ENCODE data around the gene AVPI1.
"Not testable (repeated sequence)": the region's sequence is repeated elsewhere in the genome, so short reads cannot be mapped to it uniquely, and the experiment has no call there.

AVPI1 gene

GRCh38 chr10:97711640-97712572 lies 24.9 kb upstream of the AVPI1 start:
- no peak for DNase-seq (ENCODE audit: low read depth, low spot score)

DNA sequence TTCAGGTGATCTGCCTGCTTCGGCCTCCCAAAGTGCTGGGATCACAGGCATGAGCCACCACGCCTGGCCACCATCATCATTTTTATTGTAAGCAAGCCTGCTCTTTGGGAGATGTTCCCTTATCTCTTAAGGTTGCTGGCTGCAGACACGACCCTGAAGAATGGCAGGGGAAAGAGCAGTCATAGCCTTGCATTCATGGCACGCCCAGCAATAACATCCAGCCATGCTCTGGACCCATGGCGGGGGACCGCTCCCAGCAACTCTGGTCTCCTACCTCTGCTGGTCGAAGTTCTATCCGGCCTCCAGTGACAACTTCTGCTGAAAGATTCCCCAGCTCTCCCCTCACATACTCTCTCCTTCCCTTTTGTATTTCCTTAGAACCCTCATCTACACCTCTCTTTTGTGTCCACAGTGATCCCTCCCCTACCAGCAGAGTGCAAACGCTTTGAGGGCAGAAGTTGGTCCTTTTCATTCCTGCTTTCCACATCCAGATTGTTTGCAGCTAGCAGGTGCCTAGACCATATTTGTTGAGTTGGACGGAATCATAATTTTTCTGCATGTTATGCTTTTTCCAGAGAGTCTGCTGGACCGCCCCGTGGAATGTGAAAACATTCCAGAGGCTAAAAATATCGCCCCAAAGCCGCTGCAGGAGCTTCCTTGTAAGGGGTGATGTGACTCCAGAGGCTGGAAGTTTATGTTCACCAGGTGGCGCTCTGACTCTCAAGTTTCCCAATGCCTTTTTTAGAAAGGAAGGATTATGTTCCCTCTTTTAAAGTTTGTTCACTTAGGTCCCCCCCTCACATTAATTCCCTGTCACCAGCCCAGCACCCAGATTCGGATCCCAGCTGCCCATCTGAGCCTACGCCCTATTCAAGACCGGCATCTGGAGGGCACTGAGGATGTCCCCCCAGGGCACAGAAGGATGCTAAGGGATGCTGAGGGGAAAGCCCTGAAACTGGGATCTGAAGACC lies 22.2 kb upstream of the AVPI1 start:
- no peak for DNase-seq (ENCODE audit: low read depth, low spot score)

- no peak for DNase-seq (ENCODE audit: low read depth, low spot score)
These were observed 21.1 kb upstream of the AVPI1 start for GRCh38 chr10:97708167-97708566.

DNA sequence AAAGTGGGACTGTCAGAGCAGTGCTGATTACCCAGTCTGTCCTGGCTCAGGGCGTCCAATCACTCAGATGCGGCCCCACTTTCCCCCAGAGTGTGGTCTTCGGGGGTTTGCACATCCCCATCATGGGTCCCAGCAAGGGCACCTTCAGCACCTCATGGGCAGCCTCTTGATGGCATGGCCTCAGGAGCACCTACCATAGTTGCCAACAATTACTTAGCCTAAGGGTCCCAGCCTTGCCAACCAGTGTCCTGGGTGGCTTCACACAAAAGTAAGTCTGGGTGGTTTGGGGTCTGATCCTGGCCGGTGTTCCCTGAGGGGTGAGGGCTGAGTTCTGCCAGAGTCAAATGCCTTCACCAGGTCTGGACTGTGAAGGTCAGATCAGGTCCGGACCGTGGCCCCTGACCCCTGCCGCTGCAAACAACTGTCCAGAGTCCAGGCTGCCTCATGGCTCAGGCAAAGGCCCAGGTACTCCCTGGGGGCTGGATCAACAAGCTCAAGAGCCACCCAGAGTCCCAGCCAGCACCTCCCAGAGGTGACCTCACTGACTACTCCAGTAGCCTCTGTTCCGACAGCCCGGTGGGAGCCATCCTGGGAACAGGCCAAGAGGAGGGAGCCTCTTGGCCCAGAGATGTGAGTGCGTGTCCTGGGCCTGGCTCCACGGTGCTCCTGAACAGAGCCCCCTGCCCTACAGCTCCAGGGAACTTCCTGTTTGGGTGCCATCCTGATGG lies 20.3 kb upstream of the AVPI1 start:
- DNase-seq (ENCODE audit: low read depth, low spot score), result no peak

- no peak for DNase-seq (ENCODE audit: low read depth, low spot score)
These were observed 18.1 kb upstream of the AVPI1 start for GRCh38 chr10:97705006-97705670.

- DNase-seq (ENCODE audit: low read depth, low spot score), result no peak
These were observed 17.3 kb upstream of the AVPI1 start for GRCh38 chr10:97704341-97704740.

DNA sequence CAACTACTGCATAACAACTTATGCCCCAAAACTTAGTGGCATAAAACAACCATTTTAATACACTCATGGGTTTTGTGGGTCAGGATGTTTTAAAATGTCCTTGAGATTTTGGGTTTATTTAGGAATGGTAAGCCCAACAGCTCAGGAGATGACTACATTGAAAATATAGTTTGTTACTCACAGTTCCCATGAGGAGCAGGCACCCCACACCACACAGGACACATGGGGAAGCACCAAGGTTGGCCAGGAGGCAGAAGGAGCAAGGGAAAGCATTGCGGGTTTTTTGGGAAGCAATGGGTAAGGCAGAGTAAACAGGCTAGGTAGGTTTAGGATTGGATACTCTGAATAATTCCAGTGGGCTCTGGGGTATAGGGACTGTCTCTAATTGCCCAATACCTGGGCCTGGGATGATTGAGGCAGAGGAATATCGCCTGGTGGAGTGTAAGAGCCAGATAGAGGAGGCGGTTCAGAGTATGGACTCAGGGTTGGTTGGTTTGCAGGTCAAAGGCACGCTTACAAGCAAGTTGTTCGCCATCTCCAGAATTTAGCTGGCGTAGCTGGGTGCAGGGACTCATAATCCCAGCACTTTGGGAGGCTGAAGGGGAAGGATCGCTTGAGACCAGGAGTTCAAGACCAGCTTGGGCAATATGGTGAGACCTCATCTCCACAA lies 16.5 kb upstream of the AVPI1 start:
- DNase-seq (ENCODE audit: low read depth, low spot score), result no peak

- DNase-seq (ENCODE audit: low read depth, low spot score), result no peak
These were observed 14.5 kb upstream of the AVPI1 start for GRCh38 chr10:97701438-97702069.

- DNase-seq (ENCODE audit: low read depth, low spot score), result not testable (repeated sequence)
These were observed 11.1 kb upstream of the AVPI1 start for GRCh38 chr10:97698072-97698655.

DNA sequence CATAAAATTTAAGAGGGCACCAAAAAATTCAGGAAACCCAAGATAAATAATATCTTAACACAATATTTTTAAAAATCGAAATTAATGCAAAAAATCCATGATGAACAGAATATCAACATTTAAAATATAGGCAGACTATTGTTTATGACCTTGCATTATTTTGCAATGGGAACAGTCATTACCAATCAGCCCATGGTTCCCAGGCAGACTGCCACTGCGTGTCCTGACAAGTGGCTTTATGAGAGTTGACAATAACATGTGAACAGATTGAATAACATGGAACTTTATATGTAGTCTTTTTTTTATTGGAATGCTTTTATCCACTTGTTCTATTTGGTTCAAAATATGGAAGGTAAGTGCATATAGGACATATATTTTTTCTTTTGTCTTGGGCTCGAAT lies 3.1 kb upstream of the AVPI1 start:
- no peak for DNase-seq (ENCODE audit: low read depth, low spot score)

DNA sequence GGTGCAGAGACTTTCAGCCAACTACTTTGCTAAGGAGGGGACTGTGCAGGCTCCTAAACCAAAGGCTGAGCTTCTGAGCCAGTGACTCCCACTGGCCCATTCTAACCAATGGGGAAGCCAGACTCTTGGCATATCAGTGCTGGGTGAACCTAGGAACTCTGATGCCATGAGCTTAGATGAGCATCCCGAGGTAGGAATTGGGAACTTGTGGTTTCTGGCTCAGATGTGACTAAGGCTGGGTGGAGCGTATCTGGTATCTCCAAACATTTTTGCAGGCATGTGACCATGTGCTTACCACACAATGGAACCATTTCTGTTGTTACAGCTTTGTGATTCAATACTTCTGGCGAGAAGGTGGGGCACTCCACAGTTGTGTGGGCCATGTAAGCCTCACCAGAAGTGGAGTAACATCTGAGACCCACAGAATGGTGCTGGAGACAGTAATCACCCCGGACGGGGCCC lies 2.5 kb upstream of the AVPI1 start:
- DNase-seq (ENCODE audit: low read depth, low spot score), result no peak

DNA sequence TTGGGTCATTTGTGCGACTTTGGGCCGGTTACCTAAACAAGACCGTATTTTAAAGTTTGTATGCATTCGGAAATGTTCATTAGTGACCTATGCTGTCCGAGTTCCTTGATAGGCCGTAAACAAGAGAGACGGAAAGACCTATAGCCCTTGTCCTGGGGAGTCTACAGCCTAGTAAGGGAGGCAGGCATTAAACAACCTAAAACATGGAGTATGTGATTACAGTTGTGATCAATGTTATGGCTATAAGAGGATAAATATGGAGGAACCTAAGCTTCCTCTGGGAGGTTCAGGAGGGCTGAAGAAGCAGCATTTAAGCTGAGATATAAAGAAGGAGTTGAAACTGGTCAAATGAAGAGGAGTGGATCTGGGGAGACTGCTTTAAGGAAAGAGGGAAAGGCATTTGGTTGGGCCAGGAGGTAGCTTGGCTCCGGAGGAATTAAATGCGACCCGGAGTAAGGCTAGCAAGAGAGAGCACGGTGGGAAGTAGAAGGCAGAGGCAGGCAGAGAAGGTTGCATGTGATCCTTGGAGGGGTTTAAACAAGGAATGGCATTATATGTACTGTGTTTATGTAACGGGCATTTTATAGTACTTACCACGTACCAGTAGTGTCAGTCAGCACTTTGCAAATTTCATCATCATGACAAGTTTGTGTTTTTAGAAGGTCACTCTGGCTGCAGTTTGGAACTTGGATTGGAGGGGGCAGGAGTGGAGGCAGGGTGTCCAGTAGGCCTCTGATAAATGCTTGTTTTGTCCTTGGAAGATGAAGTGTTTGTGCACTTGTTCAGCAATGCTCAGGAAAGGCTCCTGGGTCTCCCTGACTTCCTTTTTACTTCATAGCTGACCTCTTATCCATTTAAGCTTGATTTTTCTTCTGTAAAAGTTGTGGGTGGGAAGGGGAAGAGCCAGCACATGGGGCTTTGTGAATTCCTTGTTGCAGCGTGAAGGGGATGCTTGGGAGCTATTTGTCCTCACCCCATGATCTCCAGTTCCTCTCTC lies 1.0 kb upstream of the AVPI1 start:
- no peak for DNase-seq (ENCODE audit: low read depth, low spot score)

- no peak for DNase-seq (ENCODE audit: low read depth, low spot score)
These were observed 610 bp downstream of the AVPI1 start for GRCh38 chr10:97686301-97686961.

DNA sequence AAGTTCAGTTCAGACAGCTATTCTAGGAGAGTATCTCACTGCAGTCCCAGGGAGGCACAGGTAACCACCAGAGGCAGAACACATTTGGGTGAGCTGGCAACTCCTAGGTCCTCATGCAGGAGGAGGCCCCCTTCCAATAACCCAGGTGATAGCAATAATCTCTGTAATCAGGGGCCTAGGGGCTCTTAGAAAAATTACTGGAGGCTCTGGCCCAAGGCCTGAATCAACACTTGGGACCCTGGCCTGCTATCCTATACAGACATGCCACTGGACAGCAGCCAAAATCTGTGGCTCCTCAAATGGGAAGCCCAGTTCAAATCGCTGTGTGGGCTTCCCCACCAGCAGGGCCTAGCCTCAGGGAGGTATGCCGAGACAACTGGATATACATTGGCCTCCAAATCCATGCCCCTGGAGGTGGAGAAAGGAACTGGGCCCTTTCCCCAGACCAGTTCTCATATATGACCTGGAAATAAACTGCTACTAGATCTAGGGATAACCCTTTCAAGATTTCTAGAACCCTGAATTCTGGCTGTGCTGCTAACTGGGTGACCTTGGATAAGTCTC lies 1.6 kb downstream of the AVPI1 start:
- no peak for DNase-seq (ENCODE audit: low read depth, low spot score)

DNA sequence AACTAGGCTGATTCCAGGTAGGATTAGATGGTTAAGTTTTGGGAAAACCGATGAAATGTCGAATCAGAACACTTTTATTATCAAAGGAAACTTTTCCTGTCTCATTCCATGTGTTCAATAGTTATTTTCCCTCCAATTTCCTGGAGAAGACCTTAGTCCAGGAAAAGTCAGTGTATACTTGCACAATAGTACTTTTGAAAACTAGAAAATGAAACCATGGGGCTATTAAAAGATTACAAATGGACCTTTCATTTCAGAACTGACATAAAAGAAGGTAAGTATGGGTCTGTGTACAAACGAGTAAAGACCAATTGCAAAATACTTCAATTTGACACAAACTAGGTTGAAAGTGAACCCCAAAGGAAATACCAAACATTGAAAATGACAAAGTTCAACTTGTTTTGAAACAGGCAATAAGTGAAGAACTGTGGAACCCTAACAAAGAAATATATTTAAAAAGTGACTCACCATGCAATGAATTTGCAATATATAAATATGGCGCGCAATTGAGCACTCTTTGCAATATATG lies 2.1 kb downstream of the AVPI1 start:
- DNase-seq (ENCODE audit: low read depth, low spot score), result no peak

DNA sequence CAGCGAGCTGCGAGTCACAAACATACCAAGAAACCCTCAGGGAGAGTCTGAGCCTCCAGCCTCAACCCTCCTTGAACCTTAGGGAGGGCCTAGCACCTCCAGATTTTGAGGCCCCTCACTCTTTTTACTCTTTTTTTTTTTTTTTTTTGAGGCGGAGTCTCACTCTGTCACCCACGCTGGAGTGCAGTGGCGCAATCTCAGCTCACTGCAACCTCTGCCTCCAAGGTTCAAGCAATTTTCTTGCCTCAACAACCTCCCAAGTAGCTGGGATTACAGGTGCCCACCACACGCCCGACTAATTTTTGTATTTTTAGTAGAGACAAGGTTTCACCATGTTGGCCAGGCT lies 2.7 kb downstream of the AVPI1 start:
- not testable (repeated sequence) for DNase-seq (ENCODE audit: low read depth, low spot score)
